ENCODE data around the gene ESYT2.
"Not testable (repeated sequence)": the region's sequence is repeated elsewhere in the genome, so short reads cannot be mapped to it uniquely, and the experiment has no call there.

ESYT2 gene

DNA sequence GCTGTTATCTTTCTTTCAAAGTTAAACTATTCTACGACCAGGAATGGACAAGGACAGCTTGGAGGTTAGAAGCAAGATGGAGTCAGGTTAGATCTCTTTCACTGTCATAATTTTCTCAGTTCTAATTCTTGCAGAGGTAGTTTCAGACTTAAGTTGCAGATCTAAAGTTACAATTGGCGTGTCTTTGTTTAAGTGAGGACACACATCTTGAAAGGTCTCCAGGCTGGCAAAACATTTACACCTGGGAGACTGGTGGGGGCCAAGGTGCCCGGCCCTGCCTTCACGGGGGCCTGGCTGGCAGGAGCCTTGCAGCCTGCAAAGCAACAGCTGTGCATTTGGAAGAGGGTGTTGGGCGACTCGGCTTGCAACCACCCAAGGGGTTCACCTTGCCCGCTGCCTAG lies 25.4 kb upstream of the ESYT2 start:
- H3K4me3 ChIP-seq (ENCODE audit: low read depth, low read length), result no peak overlapping the region
- H3K4me1 ChIP-seq (ENCODE audit: control insufficient read depth, insufficient read depth, low read length, unreplicated experiment), result peaks cover 13% of the 10 kb centered on the region
- H3K27me3 ChIP-seq (ENCODE audit: insufficient read depth, low read length), result no peaks in the 10 kb centered on the region
- peaks cover 10% of the 10 kb centered on the region for H3K79me2 ChIP-seq (ENCODE audit: control insufficient read depth, insufficient read depth, low read length, unreplicated experiment)
- no peak overlapping the region for H2AFZ ChIP-seq (ENCODE audit: low read length, unreplicated experiment)
- H3K27ac ChIP-seq (ENCODE audit: low read depth, low read length), result no peak overlapping the region
- no peaks in the 10 kb centered on the region for H3K36me3 ChIP-seq (ENCODE audit: insufficient read depth, low read length)

DNA sequence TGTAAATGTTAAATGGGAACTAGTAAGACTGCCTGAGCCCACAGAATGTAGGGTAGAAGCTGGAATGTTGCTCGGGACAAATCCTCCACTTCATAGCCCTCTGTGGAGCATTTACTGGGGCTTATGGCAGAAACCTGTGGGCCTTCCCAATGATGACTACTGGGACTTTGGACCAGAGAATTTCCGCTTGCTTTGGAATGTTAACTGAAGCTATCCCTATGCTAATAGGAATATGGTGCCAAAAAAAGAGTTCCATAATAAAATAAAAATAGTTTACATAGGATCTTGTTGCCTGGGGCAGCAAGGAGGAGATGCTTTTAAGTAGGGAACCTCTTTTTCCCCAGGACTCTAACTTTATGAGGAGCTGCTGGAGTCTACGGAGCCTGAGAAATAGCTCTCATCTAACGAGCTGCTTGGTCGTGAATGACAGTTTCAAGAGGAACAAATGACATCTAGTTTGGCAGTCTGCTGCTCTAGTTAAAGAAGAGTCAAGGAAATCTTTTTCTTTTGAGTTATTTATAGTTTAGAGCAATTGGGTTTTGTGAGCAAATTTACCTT lies 21.3 kb upstream of the ESYT2 start:
- Histone ChIP-seq H3K4me3 (ENCODE audit: low read depth, low read length) (no peak overlapping the region), H2AFZ (ENCODE audit: low read length, unreplicated experiment) (no peak overlapping the region), H3K4me1 (ENCODE audit: control insufficient read depth, insufficient read depth, low read length, unreplicated experiment) (no peaks in the 10 kb centered on the region), H3K36me3 (ENCODE audit: insufficient read depth, low read length) (no peaks in the 10 kb centered on the region), H3K27me3 (ENCODE audit: insufficient read depth, low read length) (no peaks in the 10 kb centered on the region), H3K27ac (ENCODE audit: low read depth, low read length) (no peak overlapping the region), H3K79me2 (ENCODE audit: control insufficient read depth, insufficient read depth, low read length, unreplicated experiment) (no peaks in the 10 kb centered on the region)

DNA sequence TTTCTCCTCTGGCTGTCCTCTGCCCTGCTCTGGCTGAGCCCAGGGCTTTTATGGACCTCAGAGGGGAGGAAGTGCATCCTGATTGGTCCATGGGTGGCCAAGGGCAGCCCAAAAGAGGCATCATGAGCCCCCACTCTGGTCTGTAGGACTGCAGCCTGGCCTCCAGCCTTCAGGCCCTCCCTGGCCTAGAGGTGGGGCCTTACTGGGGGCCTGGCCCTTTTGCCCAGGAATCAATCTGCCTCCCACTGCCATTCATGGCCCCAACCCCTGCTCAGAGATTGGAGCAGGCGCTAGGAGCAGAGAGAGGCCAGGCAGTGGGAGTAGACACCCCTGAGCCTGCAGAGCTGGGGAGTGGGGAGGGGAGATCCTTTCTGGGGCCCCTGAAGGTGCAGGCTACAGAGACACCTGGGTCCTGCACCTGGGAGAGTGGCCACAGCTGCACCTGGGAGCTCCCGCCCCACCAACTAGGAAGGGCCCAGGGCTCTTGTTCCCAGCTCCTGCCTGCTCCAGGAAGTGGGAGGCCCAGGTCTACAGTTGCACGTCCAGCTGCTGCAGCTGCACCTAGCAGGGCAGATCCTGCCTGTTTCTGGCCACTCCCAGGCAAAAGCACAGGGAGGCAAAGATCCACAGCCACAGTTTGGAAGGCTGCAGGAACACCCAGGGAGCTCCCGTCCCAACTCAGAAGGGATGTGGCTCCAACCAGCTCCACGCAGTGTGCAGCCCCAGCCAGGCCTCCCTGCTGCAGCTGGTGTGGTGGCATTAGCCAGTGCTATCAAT lies 20.6 kb upstream of the ESYT2 start:
- H3K4me1 ChIP-seq (ENCODE audit: control insufficient read depth, insufficient read depth, low read length, unreplicated experiment), result no peaks in the 10 kb centered on the region
- H3K27ac ChIP-seq (ENCODE audit: low read depth, low read length), result no peak overlapping the region
- no peak overlapping the region for H3K4me3 ChIP-seq (ENCODE audit: low read depth, low read length)
- H3K79me2 ChIP-seq (ENCODE audit: control insufficient read depth, insufficient read depth, low read length, unreplicated experiment), result no peaks in the 10 kb centered on the region
- H2AFZ ChIP-seq (ENCODE audit: low read length, unreplicated experiment), result no peak overlapping the region
- no peaks in the 10 kb centered on the region for H3K27me3 ChIP-seq (ENCODE audit: insufficient read depth, low read length)
- H3K36me3 ChIP-seq (ENCODE audit: insufficient read depth, low read length), result no peaks in the 10 kb centered on the region

DNA sequence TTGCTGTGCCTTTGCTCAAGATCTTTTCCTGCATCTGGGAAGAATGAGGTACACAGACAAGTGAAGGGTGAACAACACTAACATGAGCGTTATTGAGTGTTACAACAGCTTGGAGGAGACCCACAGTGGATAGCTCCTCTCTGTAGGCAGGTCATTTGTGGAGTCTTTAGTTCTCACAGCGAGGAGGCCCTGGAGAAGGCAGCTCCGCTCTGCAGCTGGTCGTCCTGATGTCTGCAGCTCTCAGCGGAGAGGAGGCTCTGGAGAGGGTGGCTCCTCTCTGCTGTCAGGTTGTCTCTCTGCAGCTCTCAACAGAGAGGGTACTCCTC lies 20.1 kb upstream of the ESYT2 start:
- Histone ChIP-seq H3K4me3 (ENCODE audit: low read depth, low read length) (no peak overlapping the region), H3K36me3 (ENCODE audit: insufficient read depth, low read length) (no peaks in the 10 kb centered on the region), H3K4me1 (ENCODE audit: control insufficient read depth, insufficient read depth, low read length, unreplicated experiment) (no peaks in the 10 kb centered on the region), H3K79me2 (ENCODE audit: control insufficient read depth, insufficient read depth, low read length, unreplicated experiment) (no peaks in the 10 kb centered on the region), H2AFZ (ENCODE audit: low read length, unreplicated experiment) (no peak overlapping the region), H3K27ac (ENCODE audit: low read depth, low read length) (no peak overlapping the region), H3K27me3 (ENCODE audit: insufficient read depth, low read length) (no peaks in the 10 kb centered on the region)

DNA sequence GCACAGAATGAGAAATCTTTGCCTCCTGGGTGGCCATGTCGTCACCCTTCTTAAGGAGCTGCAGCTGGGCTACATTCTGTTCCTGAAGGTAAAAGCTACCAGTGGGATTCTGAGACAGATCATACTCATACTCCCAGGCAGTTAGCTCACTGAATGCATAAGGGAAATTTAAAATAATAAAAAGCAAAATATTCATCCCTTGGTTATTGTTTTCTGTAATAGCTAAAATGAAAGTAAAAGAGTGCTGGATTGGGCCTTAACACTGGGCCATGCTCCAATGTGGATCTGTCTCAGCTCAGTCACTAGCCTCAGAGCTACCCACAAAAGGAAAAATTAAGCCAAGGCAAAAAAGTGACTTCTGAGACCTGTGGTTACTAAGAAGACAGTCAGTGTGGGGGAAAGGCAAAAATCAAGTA lies 18.1 kb upstream of the ESYT2 start:
- H3K79me2 ChIP-seq (ENCODE audit: control insufficient read depth, insufficient read depth, low read length, unreplicated experiment), result no peaks in the 10 kb centered on the region
- H3K27me3 ChIP-seq (ENCODE audit: insufficient read depth, low read length), result no peaks in the 10 kb centered on the region
- H3K27ac ChIP-seq (ENCODE audit: low read depth, low read length), result no peak overlapping the region
- no peaks in the 10 kb centered on the region for H3K36me3 ChIP-seq (ENCODE audit: insufficient read depth, low read length)
- no peak overlapping the region for H2AFZ ChIP-seq (ENCODE audit: low read length, unreplicated experiment)
- H3K4me3 ChIP-seq (ENCODE audit: low read depth, low read length), result peak overlapping the region; percentile 34
- H3K4me1 ChIP-seq (ENCODE audit: control insufficient read depth, insufficient read depth, low read length, unreplicated experiment), result peaks cover 5% of the 10 kb centered on the region

DNA sequence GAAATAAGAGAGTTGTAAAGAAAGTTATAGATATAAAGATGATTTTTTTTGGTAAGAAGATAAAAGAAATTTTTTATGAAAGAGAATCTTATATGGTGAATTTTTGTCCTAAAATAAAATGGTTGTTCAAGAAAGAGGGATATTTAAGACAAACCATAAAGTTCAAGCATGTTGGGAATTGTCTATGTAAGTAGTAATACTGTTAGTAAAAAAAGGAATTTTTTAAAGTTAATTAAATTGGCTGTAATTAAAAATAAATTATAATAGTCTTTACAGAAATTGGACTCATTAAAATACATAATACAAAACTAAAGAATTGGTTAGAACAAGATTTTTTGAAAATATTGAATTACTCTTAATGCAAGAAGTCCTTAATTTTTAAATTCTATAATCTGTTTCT lies 17.0 kb upstream of the ESYT2 start:
- Histone ChIP-seq H3K27me3 (ENCODE audit: insufficient read depth, low read length) (no peaks in the 10 kb centered on the region), H3K4me3 (ENCODE audit: low read depth, low read length) (no peak overlapping the region), H3K27ac (ENCODE audit: low read depth, low read length) (no peak overlapping the region), H3K79me2 (ENCODE audit: control insufficient read depth, insufficient read depth, low read length, unreplicated experiment) (no peaks in the 10 kb centered on the region), H3K36me3 (ENCODE audit: insufficient read depth, low read length) (no peaks in the 10 kb centered on the region), H3K4me1 (ENCODE audit: control insufficient read depth, insufficient read depth, low read length, unreplicated experiment) (peaks cover 5% of the 10 kb centered on the region), H2AFZ (ENCODE audit: low read length, unreplicated experiment) (no peak overlapping the region)

DNA sequence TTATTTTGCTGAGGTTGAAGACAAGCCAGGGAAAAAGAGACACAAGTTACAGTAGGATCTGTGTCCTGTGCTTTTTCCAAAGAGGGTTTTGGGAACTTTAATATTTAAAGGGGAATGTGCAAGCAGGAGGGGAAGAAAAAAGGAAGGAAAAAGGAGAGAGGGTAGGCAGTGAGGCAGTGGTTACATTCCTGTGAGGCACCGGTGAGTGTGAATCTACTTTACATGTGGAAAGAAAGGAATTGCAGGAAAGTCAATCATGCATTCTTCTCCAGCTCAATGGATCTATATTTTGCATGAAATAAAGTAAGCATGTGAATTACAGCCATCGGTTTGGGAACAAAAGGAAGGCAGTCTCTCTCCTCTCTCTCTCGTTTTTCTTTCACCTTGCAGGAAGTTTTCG lies 14.5 kb upstream of the ESYT2 start:
- H3K79me2 ChIP-seq (ENCODE audit: control insufficient read depth, insufficient read depth, low read length, unreplicated experiment), result no peaks in the 10 kb centered on the region
- no peaks in the 10 kb centered on the region for H3K36me3 ChIP-seq (ENCODE audit: insufficient read depth, low read length)
- H3K4me3 ChIP-seq (ENCODE audit: low read depth, low read length), result peak overlapping the region; percentile 63
- peak overlapping the region; percentile 80 for H2AFZ ChIP-seq (ENCODE audit: low read length, unreplicated experiment)
- H3K27ac ChIP-seq (ENCODE audit: low read depth, low read length), result no peak overlapping the region
- H3K27me3 ChIP-seq (ENCODE audit: insufficient read depth, low read length), result no peaks in the 10 kb centered on the region
- H3K4me1 ChIP-seq (ENCODE audit: control insufficient read depth, insufficient read depth, low read length, unreplicated experiment), result peaks cover 5% of the 10 kb centered on the region

DNA sequence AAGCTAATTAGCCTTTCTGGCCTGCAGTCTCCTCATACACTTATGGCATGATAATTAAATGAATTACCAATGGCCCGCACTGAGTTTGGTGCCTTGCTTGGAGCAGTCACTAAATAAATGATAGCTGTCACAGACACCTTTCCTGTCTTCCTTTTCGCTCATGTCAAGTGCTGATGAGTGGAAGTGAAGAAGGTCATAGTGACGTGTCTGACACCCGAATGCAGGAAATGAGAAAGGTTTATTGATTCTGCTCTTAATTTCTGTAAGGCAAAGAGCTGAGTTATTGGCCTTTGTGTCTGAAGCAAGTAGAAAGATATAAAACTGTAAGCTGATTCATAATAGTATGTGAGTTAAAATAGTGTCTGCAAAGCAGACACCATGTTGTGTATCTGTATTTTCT lies 13.2 kb upstream of the ESYT2 start:
- H3K27me3 ChIP-seq (ENCODE audit: insufficient read depth, low read length), result no peaks in the 10 kb centered on the region
- H3K4me1 ChIP-seq (ENCODE audit: control insufficient read depth, insufficient read depth, low read length, unreplicated experiment), result peaks cover 5% of the 10 kb centered on the region
- no peak overlapping the region for H3K27ac ChIP-seq (ENCODE audit: low read depth, low read length)
- H3K4me3 ChIP-seq (ENCODE audit: low read depth, low read length), result no peak overlapping the region
- H3K36me3 ChIP-seq (ENCODE audit: insufficient read depth, low read length), result no peaks in the 10 kb centered on the region
- H3K79me2 ChIP-seq (ENCODE audit: control insufficient read depth, insufficient read depth, low read length, unreplicated experiment), result no peaks in the 10 kb centered on the region
- H2AFZ ChIP-seq (ENCODE audit: low read length, unreplicated experiment), result no peak overlapping the region

DNA sequence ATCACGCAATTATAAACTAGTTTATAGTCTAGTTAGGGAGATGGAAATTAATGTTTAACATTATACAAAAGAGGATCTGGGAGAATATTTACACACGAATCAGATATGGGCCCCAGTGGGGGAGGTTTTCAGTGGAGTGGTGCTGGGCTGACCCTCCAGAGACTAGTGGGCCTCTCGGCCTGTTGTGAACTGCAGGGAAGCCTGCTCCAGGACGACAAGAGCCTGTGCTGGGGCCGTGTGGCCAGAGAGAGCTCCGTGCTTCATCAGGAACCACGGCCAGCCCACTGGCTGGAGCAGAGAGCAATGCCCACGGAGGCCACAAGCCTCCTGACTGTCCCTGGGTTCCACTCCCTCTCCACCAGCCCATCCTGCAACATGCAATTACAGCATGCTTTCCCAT lies 11.3 kb upstream of the ESYT2 start:
- Histone ChIP-seq H3K4me1 (ENCODE audit: control insufficient read depth, insufficient read depth, low read length, unreplicated experiment) (peaks cover 5% of the 10 kb centered on the region), H3K27me3 (ENCODE audit: insufficient read depth, low read length) (no peaks in the 10 kb centered on the region), H2AFZ (ENCODE audit: low read length, unreplicated experiment) (no peak overlapping the region), H3K4me3 (ENCODE audit: low read depth, low read length) (no peak overlapping the region), H3K36me3 (ENCODE audit: insufficient read depth, low read length) (no peaks in the 10 kb centered on the region), H3K79me2 (ENCODE audit: control insufficient read depth, insufficient read depth, low read length, unreplicated experiment) (no peaks in the 10 kb centered on the region), H3K27ac (ENCODE audit: low read depth, low read length) (no peak overlapping the region)

DNA sequence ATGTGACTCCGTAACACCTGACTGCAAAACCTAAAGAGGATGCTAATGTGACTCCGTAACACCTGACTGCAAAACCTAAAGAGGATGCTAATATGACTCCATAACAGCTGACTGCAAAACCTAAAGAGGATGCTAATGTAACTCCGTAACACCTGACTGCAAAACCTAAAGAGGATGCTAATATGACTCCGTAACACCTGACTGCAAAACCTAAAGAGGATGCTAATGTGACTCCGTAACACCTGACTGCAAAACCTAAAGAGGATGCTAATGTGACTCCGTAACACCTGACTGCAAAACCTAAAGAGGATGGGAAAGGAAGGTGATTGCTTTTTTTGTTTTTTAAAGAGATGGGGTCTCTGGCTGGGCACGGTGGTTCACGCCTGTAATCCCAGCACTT lies 9.9 kb upstream of the ESYT2 start:
- H3K79me2 ChIP-seq (ENCODE audit: control insufficient read depth, insufficient read depth, low read length, unreplicated experiment), result not testable (repeated sequence)

DNA sequence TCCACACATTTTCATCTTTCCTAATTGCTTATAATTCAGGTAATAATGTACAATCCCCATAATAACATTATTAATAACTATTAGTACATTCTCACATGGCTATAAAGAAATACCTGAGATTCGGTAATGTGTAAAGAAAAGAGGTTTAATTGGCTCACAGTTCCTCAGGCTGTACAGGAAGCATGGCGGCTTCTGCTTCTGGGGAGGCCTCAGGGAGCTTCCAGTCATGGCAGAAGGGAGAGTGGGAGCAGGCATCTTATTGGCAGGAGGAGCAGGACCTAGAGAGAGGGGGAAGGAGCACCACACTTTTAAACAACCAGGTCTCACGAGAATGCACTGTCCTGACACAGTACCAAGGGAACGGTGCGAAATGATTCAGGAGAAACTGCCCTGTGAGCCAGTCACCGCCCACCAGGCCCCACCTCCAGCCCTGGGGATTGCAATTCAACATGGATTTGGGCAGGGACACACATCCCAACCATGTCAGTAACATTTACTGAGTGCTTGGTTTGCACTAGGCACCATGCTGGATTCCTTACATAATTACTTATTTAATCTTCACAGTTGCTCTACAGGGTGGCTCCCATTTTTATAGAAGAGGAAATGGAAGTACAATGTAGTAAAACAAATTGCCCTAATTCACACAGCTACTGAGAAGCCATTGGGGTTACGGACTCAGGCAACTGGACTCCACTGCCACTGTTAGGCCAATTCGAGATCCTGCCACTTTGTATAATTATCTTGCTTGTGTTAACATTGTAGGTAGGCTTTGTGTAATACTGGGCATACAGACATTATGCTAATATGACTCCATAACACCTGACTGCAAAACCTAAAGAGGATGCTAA lies 8.7 kb upstream of the ESYT2 start:
- Histone ChIP-seq H3K27ac (ENCODE audit: low read depth, low read length) (no peak overlapping the region), H2AFZ (ENCODE audit: low read length, unreplicated experiment) (no peak overlapping the region), H3K79me2 (ENCODE audit: control insufficient read depth, insufficient read depth, low read length, unreplicated experiment) (no peaks in the 10 kb centered on the region), H3K4me3 (ENCODE audit: low read depth, low read length) (no peak overlapping the region), H3K36me3 (ENCODE audit: insufficient read depth, low read length) (no peaks in the 10 kb centered on the region), H3K4me1 (ENCODE audit: control insufficient read depth, insufficient read depth, low read length, unreplicated experiment) (no peaks in the 10 kb centered on the region), H3K27me3 (ENCODE audit: insufficient read depth, low read length) (no peaks in the 10 kb centered on the region)

More for the DNA sequence above, 9.9 kb upstream of the ESYT2 start:
- H3K4me3 ChIP-seq (ENCODE audit: low read depth, low read length); H2AFZ ChIP-seq (ENCODE audit: low read length, unreplicated experiment); H3K36me3 ChIP-seq (ENCODE audit: insufficient read depth, low read length); H3K4me1 ChIP-seq (ENCODE audit: control insufficient read depth, insufficient read depth, low read length, unreplicated experiment); H3K27me3 ChIP-seq (ENCODE audit: insufficient read depth, low read length); H3K27ac ChIP-seq (ENCODE audit: low read depth, low read length): not testable (repeated sequence)

All from ACC112 (cell line).